ENCODE data around the gene SERPINF2. TPM values are rescaled to one million over a fixed set of nuclear protein-coding genes. Genes with fewer than 3 reads are reported as not detected.
"Not testable (repeated sequence)": the region's sequence is repeated elsewhere in the genome, so short reads cannot be mapped to it uniquely, and the experiment has no call there.

The SERPINF2 gene
- total and polyA plus RNA-seq, 3 experiments from 2014 or later: 0.13 to 0.33 TPM; not detected in 1

- not testable (repeated sequence) for H3K4me3 ChIP-seq (ENCODE audit: low read length); H3K27ac ChIP-seq (ENCODE audit: low read depth, low read length); H3K36me3 ChIP-seq (ENCODE audit: insufficient read depth, low read length); DNase-seq; H3K9me3 Mint-ChIP-seq; H3K4me1 ChIP-seq (ENCODE audit: insufficient read depth, low read length); H3K9me3 ChIP-seq (ENCODE audit: low read length); H3K27me3 ChIP-seq (ENCODE audit: insufficient read depth, low read length, poor library complexity, severe bottlenecking)
- Mint-ChIP-seq H3K27me3 (peaks cover 19 to 25% of the 10 kb centered on the region in 2 donors), H3K36me3 (peaks cover 0 to 14% (median 5%) of the 10 kb centered on the region in 3 donors), H3K27ac (peak overlapping the region in 4 of 8 donors; percentile 42 to 94 (median 66)), H3K4me3 (peak overlapping the region; percentile 13 to 86 (median 55)), H3K4me1 (peaks cover 14 to 28% (median 21%) of the 10 kb centered on the region in 3 donors)
- ChIA-PET POLR2A (interaction anchor here (0.7 to 1.0 kb wide), 3 partner anchors 16 to 151 kb away, joined by 4 to 11 read pairs (median 8); partner anchors contain the start of gene WDR81), CTCF (interaction anchor here (0.7 kb wide), 1 partner anchor 42 kb away, joined by 6 read pairs; no protein-coding TSS in a partner anchor)
These were observed 33.8 kb upstream of the SERPINF2 start for GRCh38 chr17:1708791-1709346.

DNA sequence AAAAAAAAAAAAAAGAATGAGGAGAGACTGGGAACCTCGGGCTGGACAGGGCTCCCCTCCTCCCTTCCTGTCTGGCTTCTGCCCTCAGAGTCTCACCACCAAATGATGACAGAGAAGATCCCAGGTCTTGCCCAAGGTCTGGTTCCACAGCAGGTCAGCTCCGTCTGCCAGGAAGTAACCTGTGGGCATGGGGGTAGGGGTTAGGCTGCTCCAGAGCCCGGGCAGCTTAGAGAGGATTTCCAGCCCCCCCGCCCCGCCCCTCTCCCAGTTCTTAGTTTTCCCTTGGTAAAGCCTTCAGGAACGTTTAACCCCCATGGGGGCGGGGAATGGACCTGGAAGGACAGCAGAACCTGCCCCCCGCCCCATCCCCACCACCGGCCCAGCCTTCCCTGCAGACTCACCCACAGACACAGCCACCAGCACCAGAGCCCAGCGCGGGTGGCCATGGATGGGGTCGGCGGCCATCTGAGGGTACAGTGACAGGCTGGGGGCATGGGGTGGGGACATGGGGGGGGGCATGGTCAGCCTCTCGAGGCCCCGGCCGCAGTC lies 33.2 kb upstream of the SERPINF2 start:
- peaks cover 2% of the 10 kb centered on the region for H3K27me3 ChIP-seq (ENCODE audit: insufficient read depth, low read length, poor library complexity, severe bottlenecking)
- peaks cover 5% of the 10 kb centered on the region for H3K4me1 ChIP-seq (ENCODE audit: insufficient read depth, low read length)
- H3K27ac ChIP-seq (ENCODE audit: low read depth, low read length): no peak overlapping the region
- H3K4me3 ChIP-seq (ENCODE audit: low read length): no peak overlapping the region
- no peaks in the 10 kb centered on the region for H3K9me3 ChIP-seq (ENCODE audit: low read length)
- no peaks in the 10 kb centered on the region for H3K9me3 Mint-ChIP-seq
- no peak for DNase-seq
- peaks cover 0 to 14% (median 5%) of the 10 kb centered on the region in 3 donors for H3K36me3 Mint-ChIP-seq
- ChIA-PET CTCF (interaction anchor here (0.6 to 0.7 kb wide), 2 partner anchors 10 to 42 kb away, joined by 3 to 6 read pairs; no protein-coding TSS in a partner anchor), POLR2A (interaction anchor here (0.7 to 1.0 kb wide), 2 partner anchors 25 to 151 kb away, joined by 4 to 11 read pairs; no protein-coding TSS in a partner anchor)
- peak overlapping the region in 5 of 7 donors; percentile 37 to 80 (median 59) for H3K4me3 Mint-ChIP-seq
- H3K27me3 Mint-ChIP-seq: peaks cover 19 to 25% of the 10 kb centered on the region in 2 donors
- peak overlapping the region in 1 of 8 donors; percentile 42 for H3K27ac Mint-ChIP-seq
- no peaks in the 10 kb centered on the region for H3K36me3 ChIP-seq (ENCODE audit: insufficient read depth, low read length)
- peaks cover 16 to 28% (median 25%) of the 10 kb centered on the region in 3 donors for H3K4me1 Mint-ChIP-seq

DNA sequence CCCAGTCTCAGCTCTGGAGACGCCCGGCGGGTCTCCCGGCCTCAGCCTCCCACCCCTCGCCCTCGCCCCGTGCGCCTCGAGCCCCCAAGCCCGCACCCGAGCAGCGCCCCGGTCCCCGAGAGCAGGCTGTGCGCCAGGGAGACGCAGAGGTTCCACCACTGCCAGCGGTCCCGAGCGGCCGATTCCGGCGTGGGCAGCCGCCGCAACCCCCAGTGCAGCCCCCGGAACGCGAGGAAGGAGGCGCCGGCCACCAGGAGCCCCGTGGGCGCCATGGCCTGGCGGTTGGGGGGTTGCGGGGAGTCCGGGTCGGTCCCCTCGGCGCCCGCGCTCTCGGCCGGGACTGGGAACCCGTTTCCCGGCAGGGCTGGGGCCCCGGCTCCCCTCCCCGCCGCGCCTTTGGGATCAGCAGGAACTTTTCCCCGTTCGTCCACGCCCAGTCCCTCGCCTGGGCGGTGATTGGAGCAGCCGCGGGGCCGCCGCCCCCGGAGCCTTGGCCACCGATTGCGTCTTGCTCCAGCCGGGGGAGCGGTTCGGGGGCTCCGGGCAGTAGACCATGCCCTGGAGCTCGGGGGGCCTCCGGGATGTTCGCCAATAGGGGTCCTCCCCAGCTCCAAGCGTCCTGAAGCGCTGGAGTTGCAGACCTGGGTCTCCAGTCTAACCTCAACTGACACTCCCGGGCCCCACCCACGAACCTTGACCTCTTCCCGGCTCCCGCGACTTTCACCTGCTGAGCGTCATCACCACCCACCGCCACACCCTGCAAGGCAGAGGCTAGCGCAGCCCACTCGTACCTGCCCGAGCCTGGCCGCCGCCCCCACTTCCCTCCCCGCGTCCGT lies 32.5 kb upstream of the SERPINF2 start, which contains the start of gene TLCD2:
Gene TLCD2 (minus strand): TSS at position 407 of the 836 bp plus-strand sequence. CDS start 135 bp downstream, at position 272.
- peak within 1 kb of the TSS; percentile 19 for H3K4me3 ChIP-seq (ENCODE audit: low read length)

GRCh38 chr17:1710807-1711553 lies 31.7 kb upstream of the SERPINF2 start:
- Histone ChIP-seq H3K4me3 (ENCODE audit: low read length) (no peak overlapping the region), H3K27me3 (ENCODE audit: insufficient read depth, low read length, poor library complexity, severe bottlenecking) (peaks cover 2% of the 10 kb centered on the region)
- CTCF ChIA-PET: interaction anchor here (1.3 kb wide), 1 partner anchor 10 kb away, joined by 3 read pairs; no protein-coding TSS in a partner anchor

More for the DNA sequence above, 32.5 kb upstream of the SERPINF2 start, which contains the start of gene TLCD2:
- Histone ChIP-seq H3K27me3 (ENCODE audit: insufficient read depth, low read length, poor library complexity, severe bottlenecking) (peaks cover 2% of the 10 kb centered on the region), H3K9me3 (ENCODE audit: low read length) (no peaks in the 10 kb centered on the region), H3K4me1 (ENCODE audit: insufficient read depth, low read length) (peaks cover 10% of the 10 kb centered on the region), H3K27ac (ENCODE audit: low read depth, low read length) (peak within 1 kb of the TSS; percentile 2), H3K36me3 (ENCODE audit: insufficient read depth, low read length) (no peaks in the 10 kb centered on the region)
- Mint-ChIP-seq H3K9me3 (no peaks in the 10 kb centered on the region), H3K4me1 (peaks cover 18 to 33% (median 30%) of the 10 kb centered on the region in 3 donors), H3K27me3 (peaks cover 17 to 21% of the 10 kb centered on the region in 2 donors), H3K4me3 (peak within 1 kb of the TSS; percentile 68 to 90 (median 73)), H3K27ac (peak within 1 kb of the TSS in 7 of 8 donors; percentile 6 to 90 (median 55)), H3K36me3 (peaks cover 0 to 14% (median 4%) of the 10 kb centered on the region in 3 donors)
- DNase-seq: peak in 2 of 5 donors; percentile 17 to 27
- ChIA-PET POLR2A (interaction anchor here (1.0 kb wide), 1 partner anchor 26 kb away, joined by 4 read pairs; no protein-coding TSS in a partner anchor), CTCF (interaction anchor here (0.6 kb wide), 1 partner anchor 9 kb away, joined by 3 read pairs; no protein-coding TSS in a partner anchor)

GRCh38 chr17:1711804-1712203 lies 30.9 kb upstream of the SERPINF2 start:
- H3K4me1 ChIP-seq (ENCODE audit: insufficient read depth, low read length): peaks cover 17% of the 10 kb centered on the region

More at GRCh38 chr17:1710807-1711553, 31.7 kb upstream of the SERPINF2 start:
- H3K9me3 ChIP-seq (ENCODE audit: low read length): no peaks in the 10 kb centered on the region
- H3K36me3 ChIP-seq (ENCODE audit: insufficient read depth, low read length): no peaks in the 10 kb centered on the region
- peaks cover 15% of the 10 kb centered on the region for H3K4me1 ChIP-seq (ENCODE audit: insufficient read depth, low read length)
- Mint-ChIP-seq H3K27ac (peak overlapping the region in 6 of 8 donors; percentile 6 to 90 (median 62)), H3K4me3 (peak overlapping the region; percentile 68 to 90 (median 72)), H3K27me3 (peaks cover 16 to 17% of the 10 kb centered on the region in 2 donors), H3K9me3 (no peaks in the 10 kb centered on the region), H3K36me3 (peaks cover 0 to 14% (median 4%) of the 10 kb centered on the region in 3 donors), H3K4me1 (peaks cover 18 to 33% (median 31%) of the 10 kb centered on the region in 3 donors)
- H3K27ac ChIP-seq (ENCODE audit: low read depth, low read length): peak overlapping the region; percentile 2
- DNase-seq: peak in 1 of 5 donors; percentile 20
- POLR2A ChIA-PET: no interaction called here

DNA sequence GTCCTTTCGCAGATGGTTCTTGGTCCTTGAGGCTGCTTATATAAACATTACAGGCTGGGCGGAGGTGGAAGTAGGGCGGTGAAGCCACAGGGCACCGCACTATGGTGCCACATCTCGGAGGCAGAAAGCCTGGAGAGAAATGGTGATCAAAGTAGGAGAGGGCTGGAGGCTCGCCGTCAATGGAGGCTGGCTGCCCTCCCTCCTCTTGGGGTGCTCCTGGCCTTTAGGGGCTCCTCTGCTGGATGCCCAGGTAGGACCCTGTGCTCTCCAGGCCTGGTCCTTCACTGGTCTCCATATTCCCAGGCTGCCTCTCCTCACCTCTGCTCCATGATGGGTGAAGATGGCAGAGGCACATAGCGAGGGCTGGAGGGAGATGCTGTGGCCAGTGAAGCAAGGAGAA lies 30.4 kb upstream of the SERPINF2 start:
- ChIA-PET CTCF (interaction anchor here (1.3 to 2.3 kb wide), 2 partner anchors 9 to 153 kb away, joined by 3 to 5 read pairs; no protein-coding TSS in a partner anchor), POLR2A (no interaction called here)
- H3K4me1 ChIP-seq (ENCODE audit: insufficient read depth, low read length): peaks cover 21% of the 10 kb centered on the region
- Mint-ChIP-seq H3K27me3 (peaks cover 11 to 12% of the 10 kb centered on the region in 2 donors), H3K4me3 (peak overlapping the region in 2 of 7 donors; percentile 13 to 90), H3K4me1 (peaks cover 23 to 39% (median 38%) of the 10 kb centered on the region in 3 donors), H3K27ac (peak overlapping the region in 3 of 8 donors; percentile 54 to 78 (median 75)), H3K36me3 (peaks cover 0 to 18% (median 4%) of the 10 kb centered on the region in 3 donors), H3K9me3 (no peaks in the 10 kb centered on the region)
- no peaks in the 10 kb centered on the region for H3K36me3 ChIP-seq (ENCODE audit: insufficient read depth, low read length)
- no peaks in the 10 kb centered on the region for H3K9me3 ChIP-seq (ENCODE audit: low read length)
- H3K27ac ChIP-seq (ENCODE audit: low read depth, low read length): peak overlapping the region; percentile 10
- H3K4me3 ChIP-seq (ENCODE audit: low read length): no peak overlapping the region
- DNase-seq: no peak
- H3K27me3 ChIP-seq (ENCODE audit: insufficient read depth, low read length, poor library complexity, severe bottlenecking): peaks cover 2% of the 10 kb centered on the region

More at GRCh38 chr17:1711804-1712203, 30.9 kb upstream of the SERPINF2 start:
- Mint-ChIP-seq H3K4me1 (peaks cover 21 to 38% (median 35%) of the 10 kb centered on the region in 3 donors), H3K27ac (peak overlapping the region in 3 of 8 donors; percentile 54 to 78 (median 75)), H3K4me3 (peak overlapping the region in 5 of 7 donors; percentile 13 to 90 (median 38)), H3K36me3 (peaks cover 0 to 17% (median 4%) of the 10 kb centered on the region in 3 donors), H3K27me3 (peaks cover 13 to 15% of the 10 kb centered on the region in 2 donors), H3K9me3 (no peaks in the 10 kb centered on the region)
- DNase-seq: no peak
- Histone ChIP-seq H3K27me3 (ENCODE audit: insufficient read depth, low read length, poor library complexity, severe bottlenecking) (peaks cover 2% of the 10 kb centered on the region), H3K27ac (ENCODE audit: low read depth, low read length) (no peak overlapping the region), H3K36me3 (ENCODE audit: insufficient read depth, low read length) (no peaks in the 10 kb centered on the region), H3K4me3 (ENCODE audit: low read length) (no peak overlapping the region), H3K9me3 (ENCODE audit: low read length) (no peaks in the 10 kb centered on the region)
- ChIA-PET POLR2A (no interaction called here), CTCF (interaction anchor here (1.3 kb wide), 1 partner anchor 9 kb away, joined by 3 read pairs; no protein-coding TSS in a partner anchor)
